Measurements from ENCODE around the gene RNF5.

GRCh38 chr6:32179766-32180405 is 1.7 kb downstream of the RNF5 start:
- TF ChIP-seq CTCF (IDR thresholded peaks at IDR 0.05) (no peak), EZH2 (IDR thresholded peaks at IDR 0.05; ENCODE audit: borderline replicate concordance, insufficient read depth, low read depth, low read length, poor library complexity, severe bottlenecking) (no peak)

Data from B cell (primary cell).